NB4 (cell line): Measurements from ENCODE around the gene CYB5R3.
A peak's percentile ranks its signal among the peaks of the same experiment; 100 is the strongest.
"Not testable (repeated sequence)": the region's sequence is repeated elsewhere in the genome, so short reads cannot be mapped to it uniquely, and the experiment has no call there.

Experiments used
- DNase-seq: peaks from one replicate; pipeline ENCODE4 v3.0.0; 2010; ENCODE audit warnings: low read depth
- H3K4me3 ChIP-seq: one replicate; pipeline ENCODE4 v1.5.1; 2011; ENCODE audit warnings: mild to moderate bottlenecking, low read depth, low read length, moderate library complexity
- MAX ChIP-seq: IDR thresholded peaks from 2 replicates; pipeline ENCODE4 v1.6.1; 2011; ENCODE audit warnings: low read depth, low read length
- MYC ChIP-seq: IDR thresholded peaks from 2 replicates; pipeline ENCODE4 v1.6.1; 2011; ENCODE audit warnings: low read depth, low read length
- POLR2A ChIP-seq: IDR thresholded peaks from 2 replicates; pipeline ENCODE4 v1.6.1; 2011; ENCODE audit warnings: mild to moderate bottlenecking; ENCODE audit not compliant: insufficient read length; ENCODE audit errors: extremely low read depth
- TF ChIP-seq, protein P1 (sequence below): IDR thresholded peaks from one replicate; pipeline ENCODE4 v1.5.1; 2012; ENCODE audit warnings: low read depth, low read length

CYB5R3 gene

GRCh38 chr22:42581762-42582716, 67.2 kb downstream of the CYB5R3 start:
- TF ChIP-seq MYC (no peak), MAX (no peak), POLR2A (peak; percentile 46)
- TF ChIP-seq, protein P1, sequence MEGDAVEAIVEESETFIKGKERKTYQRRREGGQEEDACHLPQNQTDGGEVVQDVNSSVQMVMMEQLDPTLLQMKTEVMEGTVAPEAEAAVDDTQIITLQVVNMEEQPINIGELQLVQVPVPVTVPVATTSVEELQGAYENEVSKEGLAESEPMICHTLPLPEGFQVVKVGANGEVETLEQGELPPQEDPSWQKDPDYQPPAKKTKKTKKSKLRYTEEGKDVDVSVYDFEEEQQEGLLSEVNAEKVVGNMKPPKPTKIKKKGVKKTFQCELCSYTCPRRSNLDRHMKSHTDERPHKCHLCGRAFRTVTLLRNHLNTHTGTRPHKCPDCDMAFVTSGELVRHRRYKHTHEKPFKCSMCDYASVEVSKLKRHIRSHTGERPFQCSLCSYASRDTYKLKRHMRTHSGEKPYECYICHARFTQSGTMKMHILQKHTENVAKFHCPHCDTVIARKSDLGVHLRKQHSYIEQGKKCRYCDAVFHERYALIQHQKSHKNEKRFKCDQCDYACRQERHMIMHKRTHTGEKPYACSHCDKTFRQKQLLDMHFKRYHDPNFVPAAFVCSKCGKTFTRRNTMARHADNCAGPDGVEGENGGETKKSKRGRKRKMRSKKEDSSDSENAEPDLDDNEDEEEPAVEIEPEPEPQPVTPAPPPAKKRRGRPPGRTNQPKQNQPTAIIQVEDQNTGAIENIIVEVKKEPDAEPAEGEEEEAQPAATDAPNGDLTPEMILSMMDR = no peak
- H3K4me3 ChIP-seq = peak overlapping the region; percentile 72
- DNase-seq = peak; percentile 84

DNA sequence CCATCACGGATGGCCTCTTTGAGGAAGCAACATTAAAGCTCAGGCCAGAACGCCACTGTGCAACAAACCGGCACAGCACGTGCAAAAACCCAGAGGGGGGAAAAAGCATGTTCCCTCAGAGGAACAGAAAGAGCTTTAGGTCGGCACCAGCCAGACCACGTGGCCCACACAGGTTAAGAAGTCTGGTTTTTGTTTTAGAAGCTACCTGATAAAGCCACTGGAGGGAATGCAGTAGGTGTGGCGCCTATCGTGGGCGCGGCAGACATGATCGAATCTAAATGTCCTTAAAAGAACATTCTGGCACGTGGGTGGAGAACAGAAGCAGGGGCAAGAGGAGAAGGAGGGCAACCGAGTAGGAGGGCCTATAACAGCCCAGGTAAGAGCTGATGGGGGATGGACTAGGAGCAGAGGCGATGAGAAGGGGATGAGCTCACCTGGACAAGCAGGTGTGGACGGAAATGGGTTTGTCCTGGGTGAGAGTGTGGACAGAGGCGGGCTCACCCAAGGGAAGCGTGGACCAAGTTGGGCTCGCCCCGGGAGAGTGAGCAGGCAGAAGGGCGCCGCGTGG, 67.9 kb downstream of the CYB5R3 start:
- H3K4me3 ChIP-seq = peak overlapping the region; percentile 80
- DNase-seq = not testable (repeated sequence)

GRCh38 chr22:42580040-42580439, 69.2 kb downstream of the CYB5R3 start:
- H3K4me3 ChIP-seq = peak overlapping the region; percentile 32
- not testable (repeated sequence) for DNase-seq

GRCh38 chr22:42577623-42578240, 71.5 kb downstream of the CYB5R3 start:
- DNase-seq = no peak
- no peak overlapping the region for H3K4me3 ChIP-seq
- TF ChIP-seq, protein P1 = no peak

- DNase-seq, H3K4me3 ChIP-seq: not testable (repeated sequence)
These were observed 72.1 kb downstream of the CYB5R3 start for GRCh38 chr22:42577141-42577540.

- H3K4me3 ChIP-seq, DNase-seq: not testable (repeated sequence)
These were observed 73.1 kb downstream of the CYB5R3 start for GRCh38 chr22:42575996-42576574.

DNA sequence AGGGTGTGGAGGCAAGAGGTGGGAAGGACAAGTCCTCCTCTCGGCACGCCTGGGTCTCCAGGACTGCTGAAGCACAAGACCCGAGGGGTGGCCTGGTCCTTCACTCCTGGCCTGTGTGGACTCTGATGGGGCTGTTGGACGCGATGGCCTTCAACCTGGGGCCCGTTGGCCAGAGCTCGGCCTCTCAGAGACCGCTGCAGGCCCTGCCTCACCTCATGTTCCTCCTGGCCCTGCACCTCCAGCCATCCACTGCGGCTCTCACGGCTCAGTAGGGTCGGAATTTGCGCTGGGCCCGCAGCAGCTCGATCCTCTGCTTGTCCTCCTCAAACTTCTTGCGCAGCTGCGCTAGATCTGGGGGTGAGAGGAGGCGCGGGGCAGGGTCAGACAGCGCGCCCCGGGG, 74.7 kb downstream of the CYB5R3 start:
- not testable (repeated sequence) for H3K4me3 ChIP-seq, DNase-seq

DNA sequence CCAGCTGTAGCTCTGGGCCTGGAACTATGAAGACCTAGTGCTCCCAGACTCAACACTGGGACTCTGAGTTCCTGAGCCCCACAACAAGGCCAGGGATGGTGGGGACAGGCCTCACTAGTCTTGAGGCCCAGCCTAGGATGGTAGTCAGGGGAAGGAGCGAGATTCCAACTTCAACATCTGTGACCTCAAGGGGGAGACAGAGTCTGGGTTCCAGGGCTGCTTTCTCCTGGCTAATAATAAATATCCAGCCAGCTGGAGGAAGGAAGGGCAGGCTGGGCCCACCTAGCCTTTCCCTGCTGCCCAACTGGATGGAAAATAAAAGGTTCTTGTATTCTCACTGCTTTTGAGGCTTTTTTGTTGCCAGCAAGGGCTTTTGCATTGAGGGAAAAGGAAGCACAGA, 75.1 kb downstream of the CYB5R3 start:
- DNase-seq, H3K4me3 ChIP-seq: not testable (repeated sequence)

- not testable (repeated sequence) for DNase-seq, H3K4me3 ChIP-seq
These were observed 78.1 kb downstream of the CYB5R3 start for GRCh38 chr22:42571068-42571467.

- not testable (repeated sequence) for DNase-seq, H3K4me3 ChIP-seq
These were observed 78.6 kb downstream of the CYB5R3 start for GRCh38 chr22:42570580-42570979.

GRCh38 chr22:42567950-42568349, 81.2 kb downstream of the CYB5R3 start:
- not testable (repeated sequence) for DNase-seq, H3K4me3 ChIP-seq
